K562 (cell line): Measurements from ENCODE around the gene ZBTB44. TPM values are rescaled to one million over a fixed set of nuclear protein-coding genes. Genes with fewer than 3 reads are reported as not detected.

Source experiments
- BRD4 ChIP-seq: fragments of 200-600 bp; sonication (generic); IDR thresholded peaks from 2 replicates; pipeline ENCODE4 v1.6.1; 2017; ENCODE audit warnings: inconsistent platforms
- CEBPB ChIP-seq: fragments of 450-650 bp; IDR thresholded peaks from 2 replicates; pipeline ENCODE4 v1.6.1; 2016; ENCODE audit warnings: missing genetic modification characterization, missing compliant biosample characterization
- CREBBP ChIP-seq: IDR thresholded peaks from one replicate; pipeline ENCODE4 v1.6.1; 2012; ENCODE audit warnings: low read depth, mild to moderate bottlenecking, control low read depth, inconsistent platforms, low read length
- DMBX1 ChIP-seq: fragments of 250-450 bp; sonication (Bioruptor Pico); IDR thresholded peaks from 2 replicates; pipeline ENCODE4 v1.8.0; 2022; ENCODE audit warnings: inconsistent platforms, mild to moderate bottlenecking, moderate library complexity, borderline replicate concordance
- MED1 ChIP-seq: sonication (generic); formaldehyde crosslinking; IDR thresholded peaks from 2 replicates; pipeline ENCODE4 v1.8.1; 2023; ENCODE audit warnings: missing genetic modification reagents, borderline replicate concordance
- NCOR1 ChIP-seq: fragments of 450-650 bp; IDR thresholded peaks from 2 replicates; pipeline ENCODE4 v1.6.1; 2016; ENCODE audit warnings: mild to moderate bottlenecking, moderate library complexity
- PHB2 ChIP-seq: fragments of 450-650 bp; IDR thresholded peaks from 2 replicates; pipeline ENCODE4 v1.6.1; 2017; ENCODE audit warnings: low read depth
- PRPF4 ChIP-seq: fragments of 200-400 bp; formaldehyde crosslinking; IDR thresholded peaks from one replicate; pipeline ENCODE4 v1.6.1; 2017; ENCODE audit warnings: low read length, low read depth, mild to moderate bottlenecking; ENCODE audit not compliant: insufficient read depth, poor library complexity, severe bottlenecking
- SMARCE1 ChIP-seq: fragments of 450-650 bp; IDR thresholded peaks from 2 replicates; pipeline ENCODE4 v1.7.1; 2016; ENCODE audit warnings: mild to moderate bottlenecking
- TGIF2 ChIP-seq: sonication (generic); formaldehyde crosslinking; IDR thresholded peaks from 2 replicates; pipeline ENCODE4 v1.8.1; 2022; ENCODE audit warnings: mild to moderate bottlenecking, missing genetic modification reagents, moderate library complexity
- ZC3H11A ChIP-seq: IDR thresholded peaks from 2 replicates; pipeline ENCODE4 v1.6.1; 2012; ENCODE audit warnings: low read depth, low read length, improper control_type of control experiment
- ZC3H4 ChIP-seq: sonication (generic); formaldehyde crosslinking; IDR thresholded peaks from 2 replicates; pipeline ENCODE4 v1.9.0; 2021; ENCODE audit warnings: missing genetic modification reagents, borderline replicate concordance
- ZNF175 ChIP-seq: fragments of 200-800 bp; sonication (Bioruptor generic); IDR thresholded peaks from 2 replicates; pipeline ENCODE4 v1.6.1; 2016; ENCODE audit warnings: low read depth, mild to moderate bottlenecking, missing genetic modification characterization, missing compliant biosample characterization
- polyA plus RNA-seq, 8 experiments: library from polyadenylated mRNA; depleted of rRNA in 4 of 8; stranded (reverse) in 5 of 8; unstranded in 3 of 8; fragments of >200 nt; fragmentation: Nextera tagmentation in 2 of 8; fragmentation: Illumina TruSeq in 1 of 8; extraction: Ambion mirVana in 2 of 8; extraction: Trizol in 1 of 8; gene quantifications; 2 replicates each; pipeline versions ENCODE4 v1.2.1 to v1.2.3, GENCODE V29; 2011 to 2014; ENCODE audit warnings: inconsistent platforms in 1 of 8, missing spikeins in 1 of 8
- total RNA-seq, 7 experiments: library from RNA; depleted of rRNA in 6 of 7; stranded (reverse); fragments of >200 nt in 6 of 7; fragmentation: Illumina TruSeq in 2 of 7; extraction: Trizol in 2 of 7; gene quantifications; 2 replicates each; pipeline versions ENCODE4 v1.2.1 to v1.2.3, GENCODE V29; 2011 to 2021; ENCODE audit warnings: low replicate concordance in 1 of 7
- TF ChIP-seq, protein P1 (sequence below), 3 experiments: fragments of 200-800 bp in 1 of 3; sonication (Bioruptor generic) in 1 of 3; sonication (generic) in 1 of 3; formaldehyde crosslinking in 1 of 3; IDR thresholded peaks; 2 replicates each; pipeline versions ENCODE4 v1.6.1 to v1.8.0; 2016 to 2022; ENCODE audit warnings: mild to moderate bottlenecking in 2 of 3, missing compliant biosample characterization in 2 of 3, missing genetic modification characterization in 2 of 3, missing genetic modification reagents in 1 of 3
- TF ChIP-seq, protein P2 (sequence below): fragments of 250-450 bp; sonication (Bioruptor Pico); IDR thresholded peaks from 2 replicates; pipeline ENCODE4 v1.5.0; 2021; ENCODE audit warnings: mild to moderate bottlenecking, moderate library complexity
- TF ChIP-seq, protein P3 (sequence below): fragments of 450-650 bp; formaldehyde crosslinking; IDR thresholded peaks from 2 replicates; pipeline ENCODE4 v1.4.0; 2020; ENCODE audit warnings: mild to moderate bottlenecking, moderate library complexity
- TF ChIP-seq, protein P4 (sequence below): fragments of 450-650 bp; conservative IDR thresholded peaks from 2 replicates; pipeline ENCODE4 v1.6.1; 2016; ENCODE audit warnings: missing genetic modification characterization, low read depth, mild to moderate bottlenecking, control low read depth, missing compliant biosample characterization
- TF ChIP-seq, protein P5 (sequence below): fragments of 450-650 bp; formaldehyde crosslinking; IDR thresholded peaks from 2 replicates; pipeline ENCODE4 v1.4.0; 2020; ENCODE audit warnings: mild to moderate bottlenecking, moderate library complexity

Gene ZBTB44
- total and polyA plus RNA-seq, 9 of the 15 experiments (the other 6 are each of a cell fraction or from before 2014, with no cell fraction given), result 4.7 to 27.1 (median 17.3) TPM

DNA sequence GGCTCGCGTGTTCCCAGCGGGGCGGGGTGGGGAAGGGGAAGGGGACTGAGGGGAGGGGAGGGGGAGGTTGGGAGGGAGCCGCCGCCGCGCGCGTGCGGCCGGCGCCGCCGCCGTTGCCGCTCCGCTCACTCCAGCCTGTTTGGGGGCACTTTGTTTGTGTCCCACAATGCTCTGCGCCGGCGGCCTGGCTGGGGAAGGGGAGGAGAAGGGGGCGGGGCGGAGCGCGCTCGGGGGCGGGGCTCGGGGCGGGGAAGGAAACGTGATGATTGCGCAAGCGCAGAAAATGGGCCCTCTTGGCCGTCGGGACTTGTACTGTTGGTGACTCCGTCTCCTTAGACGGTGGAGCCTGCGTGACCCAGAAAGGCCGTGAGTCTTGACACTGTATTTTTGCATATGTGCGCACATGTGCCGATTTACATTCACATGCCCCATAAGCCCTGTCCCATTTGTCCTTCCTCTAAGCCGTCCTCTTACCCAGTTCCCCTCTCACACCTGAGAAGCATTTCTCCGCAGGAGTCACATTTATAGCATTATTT lies at the start of gene ZBTB44 (continued):
- no peak for TF ChIP-seq DMBX1 (CRISPR knock-in tag)
- TF ChIP-seq, protein P1, sequence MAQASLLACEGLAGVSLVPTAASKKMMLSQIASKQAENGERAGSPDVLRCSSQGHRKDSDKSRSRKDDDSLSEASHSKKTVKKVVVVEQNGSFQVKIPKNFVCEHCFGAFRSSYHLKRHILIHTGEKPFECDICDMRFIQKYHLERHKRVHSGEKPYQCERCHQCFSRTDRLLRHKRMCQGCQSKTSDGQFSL (CRISPR knock-in tag; IDR thresholded peaks at IDR 0.05), result no peak
- TF ChIP-seq, protein P1 (tag; IDR thresholded peaks at IDR 0.05), result no peak
- TF ChIP-seq BRD4, result no peak
- no peak for TF ChIP-seq SMARCE1
- no peak for TF ChIP-seq ZC3H11A
- TF ChIP-seq ZC3H4 (CRISPR knock-in tag), result no peak
- TF ChIP-seq PRPF4, result no peak
- TF ChIP-seq CREBBP, result no peak
- TF ChIP-seq, protein P2, sequence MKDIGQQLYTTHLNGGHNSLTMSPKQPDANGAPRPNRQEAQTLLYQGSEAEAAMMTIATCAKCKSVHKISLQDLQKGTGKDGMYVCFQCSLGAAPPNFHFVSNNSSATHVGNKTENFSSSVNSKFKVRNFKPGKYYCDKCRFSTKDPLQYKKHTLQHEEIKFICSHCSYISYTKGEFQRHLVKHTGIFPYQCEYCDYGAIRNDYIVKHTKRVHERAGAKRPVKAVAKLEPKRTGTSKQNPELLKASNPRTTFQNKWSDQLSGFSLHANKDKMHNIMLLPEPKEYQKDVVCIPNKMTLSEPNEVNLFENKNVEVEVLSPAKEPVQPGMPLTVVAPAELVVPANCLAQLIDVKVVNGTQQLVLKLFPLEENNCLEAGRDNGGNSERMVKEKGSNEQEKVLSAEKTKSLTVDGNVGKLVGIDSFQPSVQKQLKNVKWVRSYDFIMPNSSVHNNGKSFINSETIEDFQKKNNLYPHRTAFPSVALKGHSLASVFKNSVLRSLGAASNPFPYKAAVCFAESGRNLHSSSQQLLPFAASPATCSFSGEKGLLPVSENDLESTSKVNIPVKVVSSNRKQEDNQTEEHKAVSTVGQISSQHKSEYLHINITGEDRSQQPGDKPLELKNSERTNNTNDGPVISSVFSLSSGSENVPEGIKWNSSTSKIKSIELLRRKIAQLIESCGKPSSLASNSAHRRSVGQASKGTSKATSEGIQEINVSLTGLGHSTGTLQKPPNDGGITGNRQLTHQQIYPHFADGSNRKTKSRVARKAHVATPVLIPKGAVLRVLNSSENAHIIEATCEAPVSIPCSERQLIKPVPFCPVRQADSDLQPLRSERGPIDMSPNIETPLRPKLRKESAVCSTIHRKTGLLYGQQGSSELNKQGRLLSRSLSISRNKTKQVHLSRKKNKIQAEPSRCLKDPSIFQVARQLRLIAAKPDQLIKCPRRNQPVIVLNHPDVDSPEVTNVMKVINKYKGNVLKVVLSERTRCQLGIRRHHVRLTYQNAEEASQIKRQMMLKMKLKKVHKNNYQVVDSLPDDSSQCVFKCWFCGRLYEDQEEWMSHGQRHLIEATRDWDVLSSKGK, result no peak
- no peak for TF ChIP-seq PHB2
- no peak; the same call in 1 of the 2 replicates for TF ChIP-seq NCOR1
- TF ChIP-seq TGIF2 (CRISPR knock-in tag), result no peak
- TF ChIP-seq, protein P3, sequence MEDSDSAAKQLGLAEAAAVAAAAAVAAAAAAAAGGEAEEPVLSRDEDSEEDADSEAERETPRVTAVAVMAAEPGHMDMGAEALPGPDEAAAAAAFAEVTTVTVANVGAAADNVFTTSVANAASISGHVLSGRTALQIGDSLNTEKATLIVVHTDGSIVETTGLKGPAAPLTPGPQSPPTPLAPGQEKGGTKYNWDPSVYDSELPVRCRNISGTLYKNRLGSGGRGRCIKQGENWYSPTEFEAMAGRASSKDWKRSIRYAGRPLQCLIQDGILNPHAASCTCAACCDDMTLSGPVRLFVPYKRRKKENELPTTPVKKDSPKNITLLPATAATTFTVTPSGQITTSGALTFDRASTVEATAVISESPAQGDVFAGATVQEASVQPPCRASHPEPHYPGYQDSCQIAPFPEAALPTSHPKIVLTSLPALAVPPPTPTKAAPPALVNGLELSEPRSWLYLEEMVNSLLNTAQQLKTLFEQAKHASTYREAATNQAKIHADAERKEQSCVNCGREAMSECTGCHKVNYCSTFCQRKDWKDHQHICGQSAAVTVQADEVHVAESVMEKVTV (CRISPR knock-in tag), result no peak
- TF ChIP-seq MED1 (CRISPR knock-in tag), result no peak
- TF ChIP-seq ZNF175, result no peak; the same call in 1 of the 2 replicates
- TF ChIP-seq, protein P4, sequence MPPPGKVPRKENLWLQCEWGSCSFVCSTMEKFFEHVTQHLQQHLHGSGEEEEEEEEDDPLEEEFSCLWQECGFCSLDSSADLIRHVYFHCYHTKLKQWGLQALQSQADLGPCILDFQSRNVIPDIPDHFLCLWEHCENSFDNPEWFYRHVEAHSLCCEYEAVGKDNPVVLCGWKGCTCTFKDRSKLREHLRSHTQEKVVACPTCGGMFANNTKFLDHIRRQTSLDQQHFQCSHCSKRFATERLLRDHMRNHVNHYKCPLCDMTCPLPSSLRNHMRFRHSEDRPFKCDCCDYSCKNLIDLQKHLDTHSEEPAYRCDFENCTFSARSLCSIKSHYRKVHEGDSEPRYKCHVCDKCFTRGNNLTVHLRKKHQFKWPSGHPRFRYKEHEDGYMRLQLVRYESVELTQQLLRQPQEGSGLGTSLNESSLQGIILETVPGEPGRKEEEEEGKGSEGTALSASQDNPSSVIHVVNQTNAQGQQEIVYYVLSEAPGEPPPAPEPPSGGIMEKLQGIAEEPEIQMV (tag), result no peak
- TF ChIP-seq CEBPB (tag), result peak; percentile 95
- TF ChIP-seq, protein P5, sequence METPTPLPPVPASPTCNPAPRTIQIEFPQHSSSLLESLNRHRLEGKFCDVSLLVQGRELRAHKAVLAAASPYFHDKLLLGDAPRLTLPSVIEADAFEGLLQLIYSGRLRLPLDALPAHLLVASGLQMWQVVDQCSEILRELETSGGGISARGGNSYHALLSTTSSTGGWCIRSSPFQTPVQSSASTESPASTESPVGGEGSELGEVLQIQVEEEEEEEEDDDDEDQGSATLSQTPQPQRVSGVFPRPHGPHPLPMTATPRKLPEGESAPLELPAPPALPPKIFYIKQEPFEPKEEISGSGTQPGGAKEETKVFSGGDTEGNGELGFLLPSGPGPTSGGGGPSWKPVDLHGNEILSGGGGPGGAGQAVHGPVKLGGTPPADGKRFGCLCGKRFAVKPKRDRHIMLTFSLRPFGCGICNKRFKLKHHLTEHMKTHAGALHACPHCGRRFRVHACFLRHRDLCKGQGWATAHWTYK (CRISPR knock-in tag), result 0 out of 2 replicates have a peak, but pooled peaks have one; percentile 40
